Superior temporal gyrus (tissue), 1 donor: Measurements from ENCODE around the gene DSG2.
A peak's percentile ranks its signal among the peaks of the same experiment; 100 is the strongest.
"Not testable (repeated sequence)": the region's sequence is repeated elsewhere in the genome, so short reads cannot be mapped to it uniquely, and the experiment has no call there.

Source experiments
- DNase-seq: peaks from one replicate; pipeline ENCODE4 v3.0.0-alpha.2; 2016; ENCODE audit errors: extremely low spot score

The DSG2 gene

GRCh38 chr18:31497836-31498573, at the start of gene DSG2:
Gene DSG2, plus strand, starts transcription at chr18:31498177. Its CDS starts 75 bp downstream, at chr18:31498252.
- DNase-seq, result no peak

DNA sequence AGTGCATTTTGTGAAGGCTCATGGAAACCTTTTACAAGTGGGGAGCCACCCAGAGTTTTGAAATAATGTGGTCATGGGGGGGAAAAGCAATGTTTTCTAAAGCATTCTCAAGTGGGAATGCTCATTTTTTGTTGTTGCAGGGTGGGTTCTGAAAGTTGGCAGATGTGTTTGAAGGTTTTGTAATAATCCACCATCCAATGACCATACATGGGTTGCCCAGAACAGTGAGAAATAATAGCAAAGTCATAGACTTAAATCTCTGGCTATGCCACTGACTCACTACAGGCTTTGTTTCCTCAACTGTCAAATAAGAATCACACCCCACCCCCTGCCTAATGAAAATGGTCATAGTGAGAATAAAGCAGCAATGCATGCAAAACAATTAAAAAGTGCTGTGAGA, 47.6 kb upstream of the DSG2 start:
- DNase-seq, result no peak

GRCh38 chr18:31451625-31452024, 46.4 kb upstream of the DSG2 start:
- no peak for DNase-seq

DNA sequence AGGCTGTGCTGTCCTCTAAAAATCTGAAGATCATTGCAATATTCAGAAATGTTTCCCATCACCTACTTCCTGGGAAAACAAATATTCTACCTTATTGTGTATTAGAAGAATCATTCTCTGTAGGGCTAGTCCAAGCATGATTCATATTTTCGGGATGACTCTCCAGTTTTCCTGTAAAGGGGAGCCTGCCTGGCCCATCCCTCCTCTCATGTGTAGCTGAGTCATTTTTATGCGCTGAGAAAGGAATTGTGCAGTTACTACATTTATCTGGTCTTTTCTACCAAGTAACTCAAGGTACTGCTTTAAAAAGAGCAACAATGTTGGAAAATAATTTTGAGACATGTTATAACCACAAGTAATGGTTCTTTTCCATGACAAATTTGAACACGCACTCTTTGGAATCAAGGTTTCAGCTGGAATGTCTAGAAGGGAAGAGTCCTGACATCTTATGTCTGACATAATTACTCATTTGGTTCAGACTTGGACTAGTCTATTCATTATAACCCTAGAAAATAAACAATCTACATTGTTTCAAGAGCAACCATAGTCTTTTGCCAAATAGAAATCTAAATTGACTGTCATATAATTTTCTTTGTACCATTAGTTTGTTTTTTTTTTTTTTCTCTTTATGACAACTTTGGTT, 43.8 kb upstream of the DSG2 start:
- DNase-seq, result no peak

- DNase-seq, result no peak
Observed at GRCh38 chr18:31469629-31470028, 28.3 kb upstream of the DSG2 start.

GRCh38 chr18:31478688-31479087, 19.3 kb upstream of the DSG2 start:
- no peak for DNase-seq

- no peak for DNase-seq
Observed at GRCh38 chr18:31482051-31482450, 15.9 kb upstream of the DSG2 start.

DNA sequence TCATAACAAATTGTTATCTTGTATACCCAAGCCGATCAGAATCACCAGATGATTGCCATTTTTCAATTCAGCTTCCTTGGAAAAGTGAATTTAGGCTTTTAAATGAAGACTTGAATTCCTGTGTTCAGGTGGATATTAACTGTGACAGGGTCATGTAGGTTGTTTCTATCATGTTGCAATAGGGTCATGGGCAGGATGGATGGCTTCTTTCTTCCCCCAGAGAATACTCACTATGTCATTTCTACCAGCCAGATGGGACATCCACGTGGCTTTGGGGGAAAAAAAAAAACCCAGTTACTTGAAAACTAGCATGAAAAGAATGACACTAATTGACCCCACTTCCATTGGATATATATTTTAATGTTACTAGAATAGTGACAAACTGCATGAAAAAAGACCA, 14.6 kb upstream of the DSG2 start:
- DNase-seq, result no peak

- DNase-seq, result no peak
Observed at GRCh38 chr18:31484461-31484860, 13.5 kb upstream of the DSG2 start.

DNA sequence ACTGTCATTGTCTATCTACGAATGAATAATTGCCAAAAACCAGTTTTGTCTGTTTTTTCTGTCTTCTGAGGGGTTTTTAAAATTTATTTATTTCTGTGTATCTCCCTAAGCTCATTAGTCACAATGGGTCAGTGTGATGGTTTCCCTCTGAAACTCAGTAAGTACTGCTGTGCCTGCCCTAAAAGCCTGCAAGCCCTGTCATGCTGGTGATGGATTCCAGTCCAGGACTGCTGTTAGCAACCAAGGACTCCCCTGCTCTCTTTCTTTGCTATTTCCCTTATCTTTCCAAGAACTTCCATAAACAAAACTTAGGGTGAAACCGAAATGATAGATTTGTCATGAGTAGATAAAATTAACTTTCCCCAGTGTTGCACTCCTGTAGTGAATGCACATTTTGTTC, 11.8 kb upstream of the DSG2 start:
- DNase-seq, result no peak

DNA sequence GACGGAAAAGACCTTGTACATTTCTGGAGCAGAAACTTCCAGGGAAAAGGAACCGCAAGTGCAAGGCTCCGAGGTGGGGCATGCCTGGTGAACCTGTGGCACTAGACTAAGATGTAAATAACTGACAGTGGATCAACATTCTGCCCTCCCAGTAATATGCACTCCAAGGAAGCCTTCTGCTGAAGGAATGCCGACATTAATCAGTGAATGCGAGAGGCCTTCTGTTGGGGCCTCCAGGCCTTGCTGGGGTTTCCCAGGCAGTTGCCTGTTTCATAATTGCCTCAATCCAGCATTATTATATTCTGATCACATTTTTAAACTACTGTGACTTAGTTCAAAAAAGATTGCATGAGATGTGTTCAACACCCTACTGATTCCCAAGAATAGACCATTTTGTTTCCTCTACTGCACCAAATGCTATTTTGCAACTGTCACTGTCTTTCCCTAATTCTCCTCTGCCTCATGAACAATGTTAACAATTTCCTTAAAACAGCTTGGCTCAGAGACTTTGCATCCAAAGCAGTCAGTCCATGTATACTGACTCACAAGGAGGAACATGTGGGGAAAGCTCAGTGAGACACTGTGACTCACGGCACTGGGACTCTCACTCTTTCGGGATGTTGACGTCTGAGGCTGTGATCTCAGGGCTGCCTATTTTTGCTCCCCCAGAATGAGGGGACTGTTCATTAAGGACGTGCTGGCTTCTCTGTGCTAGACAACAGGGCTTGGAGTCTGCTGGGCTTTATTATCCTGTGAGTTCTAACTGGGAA, 10.5 kb upstream of the DSG2 start:
- peak; percentile 21 for DNase-seq

DNA sequence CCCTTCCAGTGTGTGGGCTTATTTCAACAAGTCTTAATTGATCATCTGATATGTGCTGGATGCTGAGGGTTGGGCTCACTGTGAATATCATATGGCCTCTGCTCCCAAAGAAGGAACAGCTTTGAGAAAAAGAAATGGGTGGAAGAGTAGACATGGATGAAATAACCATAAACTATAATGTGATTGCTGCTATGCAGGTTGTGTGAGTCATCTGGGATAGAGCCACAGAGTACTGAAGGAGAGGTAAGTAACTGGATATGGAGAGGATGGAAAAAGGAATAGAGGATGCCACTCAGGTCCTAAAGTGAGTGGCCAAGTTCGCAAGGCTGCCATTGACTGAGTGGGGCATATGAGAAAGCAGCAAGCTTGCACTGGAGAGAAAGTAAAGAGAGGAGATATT, 8.7 kb upstream of the DSG2 start:
- no peak for DNase-seq

GRCh38 chr18:31490387-31490786, 7.6 kb upstream of the DSG2 start:
- DNase-seq, result no peak

- no peak for DNase-seq
Observed at GRCh38 chr18:31490833-31491232, 7.1 kb upstream of the DSG2 start.

DNA sequence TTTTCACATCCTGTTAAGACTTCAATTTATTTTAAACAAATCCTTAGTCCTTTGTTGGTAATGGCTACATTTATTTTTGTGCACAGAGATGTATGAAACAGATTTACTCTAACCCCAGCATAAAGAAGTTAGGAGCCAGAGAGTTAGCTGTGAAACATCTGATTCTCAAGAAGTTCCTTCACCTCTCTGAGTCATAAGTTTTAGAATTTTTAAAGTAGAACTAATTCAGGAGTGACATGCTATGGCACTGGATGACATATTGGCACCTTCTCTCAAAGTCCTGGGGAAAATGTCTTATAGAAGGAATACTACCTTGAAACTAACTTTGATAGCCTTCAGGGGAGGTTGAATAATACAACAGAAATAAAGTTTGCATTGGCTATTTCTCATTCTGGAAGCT, 6.4 kb upstream of the DSG2 start:
- DNase-seq, result no peak

DNA sequence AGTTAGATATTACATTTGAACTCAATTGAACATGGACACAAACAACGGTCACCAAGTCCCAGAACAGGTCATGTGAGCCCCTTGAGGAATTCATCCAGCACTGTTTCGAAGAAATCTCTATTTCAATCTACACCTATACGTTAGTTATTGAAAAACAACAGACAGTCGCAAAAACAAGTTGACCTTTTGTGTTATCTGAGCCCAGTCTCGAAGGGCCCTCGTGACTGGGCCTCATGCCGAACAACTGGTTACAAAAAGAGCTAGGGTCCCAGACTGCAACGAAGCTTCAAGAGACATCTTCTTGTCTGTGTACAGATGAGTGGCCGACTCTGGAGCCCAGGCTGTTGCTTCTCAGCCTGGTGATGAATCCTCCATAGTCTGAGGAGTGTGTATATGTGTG, 5.3 kb upstream of the DSG2 start:
- DNase-seq, result no peak

GRCh38 chr18:31493171-31493570, 4.8 kb upstream of the DSG2 start:
- DNase-seq, result no peak

DNA sequence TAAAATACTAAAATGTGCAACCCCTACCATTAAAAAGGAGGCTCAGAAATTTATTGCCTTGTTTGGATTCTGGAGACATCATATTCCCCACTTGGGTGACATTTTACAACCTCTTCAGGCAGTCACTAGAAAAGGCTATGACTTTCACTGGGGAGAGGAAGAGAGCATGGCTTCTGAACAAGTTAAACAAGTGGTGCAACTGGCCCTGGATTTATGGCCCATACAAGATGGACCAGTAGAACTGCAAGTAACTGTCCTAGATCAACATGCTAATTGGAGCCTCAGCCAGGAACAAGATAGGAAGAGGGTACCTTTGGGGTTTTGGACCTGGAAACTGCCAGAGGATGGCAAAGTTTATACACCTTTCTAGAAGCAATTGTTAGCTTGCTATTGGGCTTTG, 4.0 kb upstream of the DSG2 start:
- no peak for DNase-seq

- not testable (repeated sequence) for DNase-seq
Observed at GRCh38 chr18:31494705-31495244, 3.2 kb upstream of the DSG2 start.

GRCh38 chr18:31497404-31497835, 557 bp upstream of the DSG2 start:
- no peak for DNase-seq

GRCh38 chr18:31498574-31499524, 872 bp downstream of the DSG2 start:
- no peak for DNase-seq
